IMR-90 (cell line): ENCODE measurements around the gene SPHK2.

Source experiments
- CHD1 ChIP-seq: IDR thresholded peaks from 2 replicates; pipeline ENCODE4 v1.6.1; 2012; ENCODE audit warnings: low read depth, low read length, improper control_type of control experiment
- CTCF ChIP-seq: conservative IDR thresholded peaks from 2 replicates; pipeline ENCODE4 v1.5.1; 2012; ENCODE audit warnings: mild to moderate bottlenecking, low read depth, low read length, improper control_type of control experiment
- POLR2A ChIP-seq: IDR thresholded peaks from 2 replicates; pipeline ENCODE4 v1.6.1; 2012; ENCODE audit warnings: mild to moderate bottlenecking, low read depth, low read length

- TF ChIP-seq POLR2A (peak; percentile 53; the same call in 1 of the 2 replicates), CTCF (no peak), CHD1 (no peak)
These were observed 5.4 kb upstream of the SPHK2 start for GRCh38 chr19:48613852-48614435.
